GM23338 (cell line): ENCODE data around the gene LCN10. TPM values are rescaled to one million over a fixed set of nuclear protein-coding genes. Genes with fewer than 3 reads are reported as not detected.

Experiments used
- ATAC-seq: fragments of 200-7000 bp; cut with Tn5 transposase; 3 replicates; pipeline ENCODE4 v1.9.1; 2020
- DNase-seq: peaks from one replicate; pipeline ENCODE4 v3.0.0-alpha.2; 2015; ENCODE audit warnings: low spot score
- H2AFZ ChIP-seq: fragments of 200-600 bp; sonication (generic); 2 replicates; pipeline ENCODE4 v1.8.0; 2016; ENCODE audit warnings: antibody characterized with exemption, mild to moderate bottlenecking, moderate library complexity
- H3F3A ChIP-seq: fragments of 200-600 bp; sonication (generic); replicated peaks from 2 replicates; pipeline ENCODE4 v1.8.0; 2017; ENCODE audit warnings: antibody characterized with exemption, mixed run types, low read depth
- H3K27ac ChIP-seq: fragments of 200-600 bp; sonication (generic); 2 replicates; pipeline ENCODE4 v1.6.1; 2016; ENCODE audit warnings: low read depth
- H3K27me3 ChIP-seq: fragments of 200-600 bp; sonication (generic); 2 replicates; pipeline ENCODE4 v1.8.0; 2016; ENCODE audit warnings: mild to moderate bottlenecking, mixed run types, moderate library complexity; ENCODE audit not compliant: insufficient read depth
- H3K36me3 ChIP-seq: fragments of 200-600 bp; sonication (generic); 2 replicates; pipeline ENCODE4 v1.8.0; 2016; ENCODE audit warnings: mild to moderate bottlenecking; ENCODE audit not compliant: insufficient read depth
- H3K4me1 ChIP-seq: fragments of 200-600 bp; sonication (generic); 2 replicates; pipeline ENCODE4 v1.8.0; 2016; ENCODE audit warnings: mild to moderate bottlenecking, moderate library complexity; ENCODE audit not compliant: insufficient read depth
- H3K4me2 ChIP-seq: fragments of 200-600 bp; sonication (generic); 2 replicates; pipeline ENCODE4 v1.7.1; 2017; ENCODE audit warnings: mixed run types
- H3K4me3 ChIP-seq: fragments of 200-600 bp; sonication (generic); 2 replicates; pipeline ENCODE4 v1.6.1; 2016; ENCODE audit warnings: mixed run types
- H3K79me2 ChIP-seq: fragments of 200-600 bp; sonication (generic); replicated peaks from 2 replicates; pipeline ENCODE4 v1.8.0; 2017; ENCODE audit warnings: mild to moderate bottlenecking; ENCODE audit not compliant: insufficient read depth
- H3K9me2 ChIP-seq: fragments of 200-600 bp; sonication (generic); 2 replicates; pipeline ENCODE4 v1.8.0; 2017; ENCODE audit not compliant: insufficient read depth
- H4K20me1 ChIP-seq: fragments of 200-600 bp; sonication (generic); replicated peaks from 2 replicates; pipeline ENCODE4 v1.8.0; 2017; ENCODE audit warnings: mild to moderate bottlenecking; ENCODE audit not compliant: insufficient read depth
- H3K27ac Mint-ChIP-seq: 2 replicates; pipeline ENCODE4 v1.8.0; 2020; ENCODE audit warnings: inconsistent platforms, mild to moderate bottlenecking, moderate library complexity, mixed read lengths
- H3K27me3 Mint-ChIP-seq: 3 replicates; pipeline ENCODE4 v1.8.0; 2022; ENCODE audit warnings: low read depth, mild to moderate bottlenecking, moderate library complexity, mixed read lengths, inconsistent platforms; ENCODE audit not compliant: insufficient read depth, poor library complexity
- H3K36me3 Mint-ChIP-seq: 3 replicates; pipeline ENCODE4 v1.8.0; 2021; ENCODE audit warnings: low read depth, mild to moderate bottlenecking, inconsistent platforms, moderate library complexity, mixed read lengths
- H3K4me1 Mint-ChIP-seq: 3 replicates; pipeline ENCODE4 v1.8.0; 2020; ENCODE audit warnings: mild to moderate bottlenecking, inconsistent platforms, mixed read lengths
- H3K4me3 Mint-ChIP-seq: 3 replicates; pipeline ENCODE4 v1.8.0; 2021; ENCODE audit warnings: moderate library complexity, mild to moderate bottlenecking, inconsistent platforms, mixed read lengths
- H3K9me3 Mint-ChIP-seq: 3 replicates; pipeline ENCODE4 v1.8.0; 2020; ENCODE audit warnings: moderate library complexity, mild to moderate bottlenecking, inconsistent platforms, mixed read lengths
- CREB1 ChIP-seq: fragments of 250-450 bp; sonication (Bioruptor Pico); IDR thresholded peaks from 2 replicates; pipeline ENCODE4 v1.5.0; 2020; ENCODE audit warnings: low read depth, mild to moderate bottlenecking, moderate library complexity
- EZH2 ChIP-seq: fragments of 200-600 bp; sonication (generic); IDR thresholded peaks from one replicate; pipeline ENCODE4 v1.8.0; 2017; ENCODE audit warnings: antibody characterized with exemption, mild to moderate bottlenecking, low read depth; ENCODE audit not compliant: unreplicated experiment
- EZH2phosphoT487 ChIP-seq: fragments of 200-600 bp; sonication (generic); IDR thresholded peaks from one replicate; pipeline ENCODE4 v1.8.1; 2018; ENCODE audit warnings: antibody characterized with exemption; ENCODE audit not compliant: unreplicated experiment
- JUNB ChIP-seq: IDR thresholded peaks from one replicate; pipeline ENCODE4 v1.6.1; 2016; ENCODE audit warnings: antibody characterized with exemption; ENCODE audit not compliant: unreplicated experiment
- NANOG ChIP-seq: IDR thresholded peaks from 2 replicates; pipeline ENCODE4 v1.6.1; 2016; ENCODE audit warnings: antibody characterized with exemption, borderline replicate concordance
- STAT1 ChIP-seq: IDR thresholded peaks from one replicate; pipeline ENCODE4 v1.6.1; 2016; ENCODE audit warnings: antibody characterized with exemption; ENCODE audit not compliant: unreplicated experiment
- ZNF114 ChIP-seq: fragments of 250-450 bp; sonication (Bioruptor Pico); IDR thresholded peaks from 2 replicates; pipeline ENCODE4 v1.5.0; 2020; ENCODE audit warnings: mild to moderate bottlenecking, moderate library complexity
- ZNF331 ChIP-seq: fragments of 250-450 bp; sonication (Bioruptor Pico); IDR thresholded peaks from 2 replicates; pipeline ENCODE4 v1.5.0; 2020; ENCODE audit warnings: low read depth, mild to moderate bottlenecking, moderate library complexity
- polyA plus RNA-seq: library from polyadenylated mRNA; unstranded; fragments of >200 nt; fragmentation: Nextera tagmentation; extraction: Ambion mirVana; gene quantifications from 2 replicates; pipeline ENCODE4 v1.2.1, GENCODE V29; 2016
- total RNA-seq: library from RNA; depleted of rRNA; stranded (reverse); fragments of >200 nt; shearing (Covaris generic); gene quantifications from 2 replicates; pipeline ENCODE4 v1.2.3, GENCODE V29; 2014
- TF ChIP-seq, protein P1 (sequence below): IDR thresholded peaks from one replicate; pipeline ENCODE4 v1.6.1; 2018; ENCODE audit warnings: antibody characterized with exemption; ENCODE audit not compliant: unreplicated experiment

The LCN10 gene
- total and polyA plus RNA-seq, 2 experiments from 2014 or later, result 0.45 to 0.74 TPM

DNA sequence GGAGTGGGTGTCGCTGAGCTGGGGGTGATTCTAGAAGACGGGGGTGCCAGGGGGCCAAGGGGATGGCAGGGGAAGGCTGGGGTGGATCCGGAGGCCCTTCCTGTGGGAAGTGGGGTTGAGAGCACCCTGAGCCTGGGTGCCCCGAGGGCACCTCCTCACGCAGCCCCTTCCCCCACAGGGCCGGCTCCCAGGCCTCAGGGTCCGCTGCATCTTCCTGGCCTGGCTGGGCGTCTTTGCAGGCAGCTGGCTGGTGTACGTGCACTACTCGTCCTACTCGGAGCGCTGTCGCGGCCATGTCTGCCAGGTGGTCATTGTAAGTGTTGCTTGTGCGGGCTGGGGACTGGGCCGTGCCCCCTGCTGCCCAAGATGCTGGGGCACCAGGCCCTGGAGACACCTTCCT, 25.3 kb downstream of the LCN10 start:
- Histone ChIP-seq H3K27me3 (no peaks in the 10 kb centered on the region), H3K79me2 (peaks cover 10% of the 10 kb centered on the region; the same call in 1 of the 2 replicates), H3K27ac (no peak overlapping the region), H3K4me3 (no peak overlapping the region), H2AFZ (no peak overlapping the region), H3K4me2 (no peak overlapping the region), H3F3A (no peaks in the 10 kb centered on the region; the same call in 1 of the 2 replicates), H3K4me1 (no peaks in the 10 kb centered on the region; the same call in 1 of the 2 replicates), H3K9me2 (no peaks in the 10 kb centered on the region), H4K20me1 (peaks cover 11% of the 10 kb centered on the region), H3K36me3 (no peaks in the 10 kb centered on the region)
- DNase-seq (no peak), ATAC-seq (no peak)
- Mint-ChIP-seq H3K27ac (no peak overlapping the region), H3K36me3 (peaks cover 6% of the 10 kb centered on the region; the same call in 2 of the 3 replicates), H3K9me3 (no peaks in the 10 kb centered on the region), H3K27me3 (peaks cover 20% of the 10 kb centered on the region), H3K4me3 (no peak overlapping the region), H3K4me1 (peaks cover 8% of the 10 kb centered on the region)
- TF ChIP-seq CREB1 (CRISPR knock-in tag), result no peak
- no peak for TF ChIP-seq ZNF331 (CRISPR knock-in tag)
- TF ChIP-seq STAT1, result no peak
- TF ChIP-seq, protein P1, sequence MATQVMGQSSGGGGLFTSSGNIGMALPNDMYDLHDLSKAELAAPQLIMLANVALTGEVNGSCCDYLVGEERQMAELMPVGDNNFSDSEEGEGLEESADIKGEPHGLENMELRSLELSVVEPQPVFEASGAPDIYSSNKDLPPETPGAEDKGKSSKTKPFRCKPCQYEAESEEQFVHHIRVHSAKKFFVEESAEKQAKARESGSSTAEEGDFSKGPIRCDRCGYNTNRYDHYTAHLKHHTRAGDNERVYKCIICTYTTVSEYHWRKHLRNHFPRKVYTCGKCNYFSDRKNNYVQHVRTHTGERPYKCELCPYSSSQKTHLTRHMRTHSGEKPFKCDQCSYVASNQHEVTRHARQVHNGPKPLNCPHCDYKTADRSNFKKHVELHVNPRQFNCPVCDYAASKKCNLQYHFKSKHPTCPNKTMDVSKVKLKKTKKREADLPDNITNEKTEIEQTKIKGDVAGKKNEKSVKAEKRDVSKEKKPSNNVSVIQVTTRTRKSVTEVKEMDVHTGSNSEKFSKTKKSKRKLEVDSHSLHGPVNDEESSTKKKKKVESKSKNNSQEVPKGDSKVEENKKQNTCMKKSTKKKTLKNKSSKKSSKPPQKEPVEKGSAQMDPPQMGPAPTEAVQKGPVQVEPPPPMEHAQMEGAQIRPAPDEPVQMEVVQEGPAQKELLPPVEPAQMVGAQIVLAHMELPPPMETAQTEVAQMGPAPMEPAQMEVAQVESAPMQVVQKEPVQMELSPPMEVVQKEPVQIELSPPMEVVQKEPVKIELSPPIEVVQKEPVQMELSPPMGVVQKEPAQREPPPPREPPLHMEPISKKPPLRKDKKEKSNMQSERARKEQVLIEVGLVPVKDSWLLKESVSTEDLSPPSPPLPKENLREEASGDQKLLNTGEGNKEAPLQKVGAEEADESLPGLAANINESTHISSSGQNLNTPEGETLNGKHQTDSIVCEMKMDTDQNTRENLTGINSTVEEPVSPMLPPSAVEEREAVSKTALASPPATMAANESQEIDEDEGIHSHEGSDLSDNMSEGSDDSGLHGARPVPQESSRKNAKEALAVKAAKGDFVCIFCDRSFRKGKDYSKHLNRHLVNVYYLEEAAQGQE, result no peak
- no peak for TF ChIP-seq ZNF114 (CRISPR knock-in tag)
- TF ChIP-seq JUNB, result no peak

DNA sequence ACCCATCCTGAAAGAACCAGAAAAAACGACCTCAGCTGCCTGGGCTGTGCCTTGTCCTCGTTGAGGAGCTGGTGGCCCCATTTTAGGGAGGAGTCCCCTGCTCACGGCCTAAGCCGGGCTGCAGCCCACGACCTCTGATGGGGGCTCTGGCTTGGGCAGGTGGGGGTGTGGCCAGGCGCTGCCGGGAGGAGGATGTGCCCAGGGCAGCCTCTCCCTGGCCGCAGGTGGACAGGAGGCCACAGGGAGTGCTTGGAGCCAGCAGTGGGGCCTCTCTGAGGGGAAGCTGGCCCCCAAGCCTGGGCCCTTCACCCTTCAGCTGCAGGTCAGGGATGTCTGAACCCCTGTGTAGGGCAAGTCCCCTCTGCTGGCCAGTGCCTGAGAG, 27.9 kb downstream of the LCN10 start:
- Histone ChIP-seq H3K4me2 (no peak overlapping the region), H3K79me2 (peaks cover 10% of the 10 kb centered on the region; the same call in 1 of the 2 replicates), H3F3A (0 out of 2 replicates have a peak, but pooled peaks cover 7% of the 10 kb centered on the region), H4K20me1 (peaks cover 11% of the 10 kb centered on the region), H3K4me1 (peaks cover 4% of the 10 kb centered on the region; the same call in 1 of the 2 replicates), H3K36me3 (no peaks in the 10 kb centered on the region), H2AFZ (no peak overlapping the region), H3K27me3 (peaks cover 13% of the 10 kb centered on the region), H3K9me2 (no peaks in the 10 kb centered on the region), H3K4me3 (no peak overlapping the region), H3K27ac (no peak overlapping the region)
- peaks cover 3% of the 10 kb centered on the region; the same call in 2 of the 3 replicates for H3K36me3 Mint-ChIP-seq
- H3K4me1 Mint-ChIP-seq, result peaks cover 5% of the 10 kb centered on the region
- DNase-seq (no peak), ATAC-seq (no peak)
- peaks cover 25% of the 10 kb centered on the region for H3K27me3 Mint-ChIP-seq
- H3K4me3 Mint-ChIP-seq, result no peak overlapping the region
- no peak overlapping the region for H3K27ac Mint-ChIP-seq
- H3K9me3 Mint-ChIP-seq, result no peaks in the 10 kb centered on the region
- TF ChIP-seq EZH2phosphoT487 (no peak), EZH2 (no peak), NANOG (no peak), CREB1 (CRISPR knock-in tag) (no peak), ZNF114 (CRISPR knock-in tag) (no peak), JUNB (no peak)
- TF ChIP-seq, protein P1, result no peak
